Keratinocyte (primary cell): ENCODE measurements around the gene CLK3. TPM values are rescaled to one million over a fixed set of nuclear protein-coding genes. Genes with fewer than 3 reads are reported as not detected.

Experiments
- DNase-seq: peaks from one replicate; pipeline ENCODE4 v3.0.0-alpha.2; 2011; ENCODE audit warnings: low read depth, missing footprints, low spot score
- FAIRE-seq: peaks from 2 replicates; lab custom pipeline; 2011; peaks lifted over from hg19 to GRCh38; lab: Jason Lieb, UNC
- H2AFZ ChIP-seq: 2 replicates; pipeline ENCODE4 v1.6.0; 2012; ENCODE audit warnings: low read length, control low read depth, inconsistent platforms; ENCODE audit not compliant: control insufficient read depth
- H3K27ac ChIP-seq: 2 replicates; pipeline ENCODE4 v1.5.1; 2011; ENCODE audit warnings: low read length; ENCODE audit not compliant: control insufficient read depth, insufficient read depth
- H3K27me3 ChIP-seq: 3 replicates; pipeline ENCODE4 v1.6.0; 2011; ENCODE audit warnings: low read length; ENCODE audit not compliant: control insufficient read depth, insufficient read depth; ENCODE audit errors: extremely low read depth
- H3K36me3 ChIP-seq, 2 experiments: 2 replicates in 1 of 2; 3 replicates in 1 of 2; pipeline ENCODE4 v1.5.1; 2011; ENCODE audit warnings: low read length in 2 of 2, mild to moderate bottlenecking in 1 of 2; ENCODE audit not compliant: control insufficient read depth in 2 of 2, insufficient read depth in 2 of 2; ENCODE audit errors: extremely low read depth in 1 of 2
- H3K4me1 ChIP-seq: 3 replicates; pipeline ENCODE4 v1.5.1; 2011; ENCODE audit warnings: low read length; ENCODE audit not compliant: control insufficient read depth, insufficient read depth; ENCODE audit errors: extremely low read depth
- H3K4me2 ChIP-seq: 3 replicates; pipeline ENCODE4 v1.6.0; 2011; ENCODE audit warnings: low read depth, low read length; ENCODE audit not compliant: control insufficient read depth, insufficient read depth; ENCODE audit errors: extremely low read depth
- H3K4me3 ChIP-seq, 3 experiments: fragments of 200-600 bp in 1 of 3; sonication (generic) in 1 of 3; 2 replicates in 2 of 3; 3 replicates in 1 of 3; pipeline ENCODE4 v1.5.1; 2011 to 2016; ENCODE audit warnings: low read length in 3 of 3, mild to moderate bottlenecking in 3 of 3, control low read depth in 2 of 3, inconsistent platforms in 1 of 3, low read depth in 1 of 3, mixed read lengths in 1 of 3, mixed run types in 1 of 3, moderate library complexity in 1 of 3; ENCODE audit not compliant: control insufficient read depth in 2 of 3, insufficient read depth in 2 of 3; ENCODE audit errors: extremely low read depth in 1 of 3
- H3K79me2 ChIP-seq: 2 replicates; pipeline ENCODE4 v1.6.0; 2012; ENCODE audit warnings: low read length; ENCODE audit not compliant: control insufficient read depth, insufficient read depth
- H3K9ac ChIP-seq: 3 replicates; pipeline ENCODE4 v1.6.0; 2011; ENCODE audit warnings: low read length; ENCODE audit not compliant: control insufficient read depth, insufficient read depth; ENCODE audit errors: extremely low read depth
- H3K9me1 ChIP-seq: 3 replicates; pipeline ENCODE4 v1.6.0; 2011; ENCODE audit warnings: low read length; ENCODE audit not compliant: control insufficient read depth, insufficient read depth; ENCODE audit errors: extremely low read depth
- H3K9me3 ChIP-seq: 2 replicates; pipeline ENCODE4 v1.5.1; 2012; ENCODE audit warnings: low read depth, low read length; ENCODE audit not compliant: control insufficient read depth
- H4K20me1 ChIP-seq: 3 replicates; pipeline ENCODE4 v1.6.0; 2011; ENCODE audit warnings: low read length; ENCODE audit not compliant: control insufficient read depth, insufficient read depth; ENCODE audit errors: extremely low read depth
- CTCF ChIP-seq, 3 experiments: IDR thresholded peaks in 1 of 3; conservative IDR thresholded peaks in 1 of 3; optimal IDR thresholded peaks in 1 of 3; 2 replicates in 2 of 3; 3 replicates in 1 of 3; pipeline versions ENCODE3 to v1.5.1; 2011; ENCODE audit warnings: low read length in 3 of 3, mild to moderate bottlenecking in 3 of 3, moderate library complexity in 2 of 3, control low read depth in 1 of 3, inconsistent platforms in 1 of 3; ENCODE audit not compliant: insufficient read depth in 2 of 3; ENCODE audit errors: extremely low read depth in 1 of 3
- EZH2 ChIP-seq: IDR thresholded peaks from one replicate; pipeline ENCODE4 v1.6.1; 2012; ENCODE audit warnings: inconsistent platforms, mild to moderate bottlenecking, low read length, moderate library complexity
- dilution Hi-C: fragments of 300-500 bp; cut with MboI; formaldehyde crosslinking; loops from one replicate; pipeline ENCODE4 v1.7.0; 2020; ENCODE audit warnings: low sequenced_read_pairs; ENCODE audit not compliant: extremely low pct_ligation_motif_present
- polyA plus RNA-seq, 5 experiments: library from polyadenylated mRNA; depleted of rRNA in 3 of 5; stranded (reverse) in 3 of 5; stranded (forward) in 1 of 5; unstranded in 1 of 5; fragments of >200 nt; gene quantifications; 1 replicate in 1 of 5; 2 replicates in 3 of 5; 3 replicates in 1 of 5; pipeline versions ENCODE4 v1.2.1 to v1.2.3, GENCODE V29; 2011 to 2012; ENCODE audit warnings: missing spikeins in 2 of 5, low read depth in 1 of 5, low replicate concordance in 1 of 5

The CLK3 gene
- polyA plus RNA-seq, 1 donor (not counting 4 experiments of a cell fraction or from before 2014, with no cell fraction given), result 61.2 TPM

GRCh38 chr15:74619916-74620635 lies 4.4 kb downstream of the CLK3 start:
- H3K4me1 ChIP-seq, result peaks cover 22% of the 10 kb centered on the region
- peaks cover 54 to 63% of the 10 kb centered on the region in 2 experiments for H3K36me3 ChIP-seq
- H3K4me2 ChIP-seq, result no peak overlapping the region
- no peaks in the 10 kb centered on the region for H3K9me3 ChIP-seq
- no peaks in the 10 kb centered on the region for H3K27me3 ChIP-seq
- no peak overlapping the region for H2AFZ ChIP-seq
- TF ChIP-seq CTCF (optimal IDR thresholded peaks at IDR 0.05 in 1 of 3, IDR thresholded peaks at IDR 0.05 in 1 of 3, conservative IDR thresholded peaks at IDR 0.05 in 1 of 3; ENCODE audit: extremely low read depth in 1 of 3, insufficient read depth in 2 of 3, low read length in 3 of 3), result no peak
- no peak for TF ChIP-seq EZH2
- peaks cover 79% of the 10 kb centered on the region for H3K79me2 ChIP-seq
- no peaks in the 10 kb centered on the region for H3K9me1 ChIP-seq
- H3K27ac ChIP-seq, result no peak overlapping the region
- dilution Hi-C loops, result no loop called here
- no peak for FAIRE-seq
- peaks cover 44% of the 10 kb centered on the region for H4K20me1 ChIP-seq
- no peak overlapping the region for H3K9ac ChIP-seq
- no peak overlapping the region for H3K4me3 ChIP-seq
- DNase-seq, result no peak

GRCh38 chr15:74620636-74621545 lies 5.3 kb downstream of the CLK3 start:
- Histone ChIP-seq H3K36me3 (peaks cover 58 to 71% of the 10 kb centered on the region in 2 experiments), H3K27ac (no peak overlapping the region), H3K27me3 (no peaks in the 10 kb centered on the region), H3K9me1 (no peaks in the 10 kb centered on the region), H3K4me1 (peaks cover 22% of the 10 kb centered on the region), H4K20me1 (peaks cover 44% of the 10 kb centered on the region), H3K4me2 (no peak overlapping the region), H3K9me3 (no peaks in the 10 kb centered on the region), H3K79me2 (peaks cover 76% of the 10 kb centered on the region), H2AFZ (no peak overlapping the region), H3K4me3 (no peak overlapping the region), H3K9ac (no peak overlapping the region)
- no peak for TF ChIP-seq EZH2
- peak; percentile 99 to 100 (median 100) for TF ChIP-seq CTCF (optimal IDR thresholded peaks at IDR 0.05 in 1 of 3, IDR thresholded peaks at IDR 0.05 in 1 of 3, conservative IDR thresholded peaks at IDR 0.05 in 1 of 3; ENCODE audit: extremely low read depth in 1 of 3, insufficient read depth in 2 of 3, low read length in 3 of 3)
- dilution Hi-C loops, result no loop called here
- FAIRE-seq, result peak; percentile 52
- no peak for DNase-seq
